ENCODE data around the gene NET1.

DNA sequence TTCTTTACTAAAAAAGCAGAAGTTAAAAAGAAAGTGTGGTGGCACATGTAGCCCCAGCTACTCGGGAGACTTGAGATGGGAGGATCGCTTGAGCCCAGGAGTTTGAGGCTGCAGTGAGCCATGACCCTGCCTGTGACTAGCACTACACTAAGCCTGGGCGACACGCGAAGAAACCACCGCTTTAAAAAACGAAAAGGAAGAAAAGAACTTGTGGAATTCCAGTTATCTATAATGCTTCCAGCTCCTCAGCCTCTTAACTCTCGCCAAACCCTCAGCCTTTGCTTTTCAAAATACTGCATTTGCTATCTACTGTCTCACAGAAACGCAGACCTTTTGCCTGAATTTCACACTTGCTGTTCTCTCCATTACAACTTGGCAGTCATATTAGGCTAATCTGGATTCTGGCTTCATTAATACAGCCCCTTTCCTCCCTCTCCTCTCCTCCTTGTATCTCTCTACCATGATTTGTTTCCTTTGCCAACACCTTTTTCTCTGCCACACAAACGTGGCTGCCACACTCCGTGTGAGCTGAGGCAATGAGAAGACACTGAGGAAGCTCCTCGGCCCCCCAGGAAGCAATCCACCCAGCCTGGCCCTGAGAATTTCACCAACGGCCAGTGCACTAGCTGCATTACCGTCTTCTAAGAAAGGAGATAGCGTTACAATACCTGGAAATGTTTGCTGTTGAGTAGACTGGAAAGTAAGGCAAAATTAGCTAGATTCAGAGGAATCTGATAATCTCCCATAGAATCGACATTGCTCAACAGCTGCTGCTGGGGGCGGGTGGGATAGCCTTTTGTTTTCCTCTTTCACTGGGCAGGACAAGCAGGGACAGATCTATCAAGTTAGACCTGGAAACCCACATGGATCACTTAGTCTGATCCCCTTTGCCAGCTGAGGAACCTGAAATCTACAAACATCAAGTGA lies 49.8 kb downstream of the NET1 start:
- TF ChIP-seq FOS (IDR thresholded peaks at IDR 0.05; ENCODE audit: borderline replicate concordance, insufficient read depth, low read length) (no peak), POLR2A (IDR thresholded peaks at IDR 0.05; ENCODE audit: low read depth, low read length) (no peak), MYC (IDR thresholded peaks at IDR 0.05; ENCODE audit: low read depth, low read length) (no peak)
- TF ChIP-seq, protein P1, sequence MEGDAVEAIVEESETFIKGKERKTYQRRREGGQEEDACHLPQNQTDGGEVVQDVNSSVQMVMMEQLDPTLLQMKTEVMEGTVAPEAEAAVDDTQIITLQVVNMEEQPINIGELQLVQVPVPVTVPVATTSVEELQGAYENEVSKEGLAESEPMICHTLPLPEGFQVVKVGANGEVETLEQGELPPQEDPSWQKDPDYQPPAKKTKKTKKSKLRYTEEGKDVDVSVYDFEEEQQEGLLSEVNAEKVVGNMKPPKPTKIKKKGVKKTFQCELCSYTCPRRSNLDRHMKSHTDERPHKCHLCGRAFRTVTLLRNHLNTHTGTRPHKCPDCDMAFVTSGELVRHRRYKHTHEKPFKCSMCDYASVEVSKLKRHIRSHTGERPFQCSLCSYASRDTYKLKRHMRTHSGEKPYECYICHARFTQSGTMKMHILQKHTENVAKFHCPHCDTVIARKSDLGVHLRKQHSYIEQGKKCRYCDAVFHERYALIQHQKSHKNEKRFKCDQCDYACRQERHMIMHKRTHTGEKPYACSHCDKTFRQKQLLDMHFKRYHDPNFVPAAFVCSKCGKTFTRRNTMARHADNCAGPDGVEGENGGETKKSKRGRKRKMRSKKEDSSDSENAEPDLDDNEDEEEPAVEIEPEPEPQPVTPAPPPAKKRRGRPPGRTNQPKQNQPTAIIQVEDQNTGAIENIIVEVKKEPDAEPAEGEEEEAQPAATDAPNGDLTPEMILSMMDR (IDR thresholded peaks at IDR 0.05; ENCODE audit: extremely low read depth in 1 of 2, insufficient read depth in 1 of 2, low read depth in 1 of 2, low read length in 2 of 2), result no peak
